ENCODE data around the gene PER1. TPM values are rescaled to one million over a fixed set of nuclear protein-coding genes. Genes with fewer than 3 reads are reported as not detected.

The PER1 gene
- total and polyA plus RNA-seq, 9 of the 15 experiments (the other 6 are each of a cell fraction or from before 2014, with no cell fraction given): 0.13 to 26.0 (median 3.4) TPM

DNA sequence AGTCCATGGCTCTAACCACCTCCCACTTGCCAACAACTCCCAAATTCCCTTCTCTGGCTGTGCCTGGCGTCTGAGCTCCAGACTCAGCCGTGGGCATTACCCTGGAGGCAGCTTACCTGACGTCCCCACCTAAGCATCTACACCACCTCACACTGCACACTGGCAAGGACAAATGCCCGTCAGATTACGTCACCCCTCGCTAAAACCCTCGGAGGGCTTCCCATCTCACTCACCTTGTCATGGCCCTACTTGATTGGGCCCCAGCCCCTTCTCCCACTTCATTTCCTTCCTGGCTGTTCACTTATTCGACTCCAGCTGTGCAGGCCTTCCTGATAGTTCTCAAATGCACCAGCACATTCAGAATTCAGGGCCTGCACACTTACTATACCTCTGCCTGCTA, 47.3 kb downstream of the PER1 start:
- H3K27ac ChIP-seq (ENCODE audit: extremely low read depth, low read depth, low read length): no peak overlapping the region
- BruUV-seq (replicated peaks): no TSS peak
- peaks cover 10 to 14% of the 10 kb centered on the region in 2 experiments; a peak in 4 of 5 replicates for H3K4me1 ChIP-seq (replicated peaks in 1 of 2; ENCODE audit: control insufficient read depth in 2 of 2, insufficient read depth in 2 of 2, low read length in 2 of 2)
- no peaks in the 10 kb centered on the region for H3K27me3 ChIP-seq (ENCODE audit: control insufficient read depth in 2 of 2, insufficient read depth in 2 of 2, low read length in 2 of 2)
- H2AFZ ChIP-seq (ENCODE audit: low read depth, low read length): no peak overlapping the region
- no peaks in the 10 kb centered on the region for H3K36me3 ChIP-seq (ENCODE audit: control insufficient read depth, insufficient read depth, low read length)
- ChIA-PET CTCF (ENCODE audit: low intra/inter-chr PET ratio) (no interaction called here), POLR2A (interaction anchor here (0.8 to 1.4 kb wide), 2 partner anchors 42 to 82 kb away, joined by 3 to 5 read pairs; no protein-coding TSS in a partner anchor)
- FAIRE-seq: no peak
- no peak for DNase-seq (ENCODE audit: extremely low read depth in 1 of 4, low spot score in 3 of 4)
- H3K9ac ChIP-seq (ENCODE audit: insufficient read depth in 1 of 2, low read depth in 2 of 2, low read length in 2 of 2): no peak overlapping the region
- 51% methylated on average over 8 of the region's 8 CpGs for WGBS (ENCODE audit: insufficient coverage, low coverage, missing lambda C conversion rate)
- in situ Hi-C loops (cut with MboI): no loop called here
- no peaks in the 10 kb centered on the region for H3K79me2 ChIP-seq (ENCODE audit: control insufficient read depth, insufficient read depth, low read length)
- no peaks in the 10 kb centered on the region for H4K20me1 ChIP-seq (replicated peaks; ENCODE audit: control insufficient read depth, insufficient read depth, low read length)
- no peaks in the 10 kb centered on the region for H3K9me3 ChIP-seq (replicated peaks; ENCODE audit: control insufficient read depth, insufficient read depth, low read depth, low read length)
- H3K9me1 ChIP-seq (ENCODE audit: control insufficient read depth, insufficient read depth, low read length): no peaks in the 10 kb centered on the region
- no peak for ATAC-seq
- no peak overlapping the region for H3K4me2 ChIP-seq (ENCODE audit: insufficient read depth, low read length)
- no peak overlapping the region for H3K4me3 ChIP-seq
- intact Hi-C loops (cut with micrococcal nuclease): no loop called here
- TF ChIP-seq NBN (IDR thresholded peaks at IDR 0.05; ENCODE audit: low read depth) (no peak), ZBTB7A (IDR thresholded peaks at IDR 0.05; ENCODE audit: borderline replicate concordance, control insufficient read depth, low read depth, low read length) (no peak), POLR3A (IDR thresholded peaks at IDR 0.05; ENCODE audit: borderline replicate concordance, extremely low read depth, insufficient read depth, insufficient read length) (no peak), TARDBP (IDR thresholded peaks at IDR 0.05) (no peak), NR3C1 (CRISPR knock-in tag; IDR thresholded peaks at IDR 0.05) (no peak), NFYB (IDR thresholded peaks at IDR 0.05; ENCODE audit: extremely low read depth, insufficient read length) (no peak), NFE2L1 (tag; IDR thresholded peaks at IDR 0.05; ENCODE audit: borderline replicate concordance, low read depth) (no peak), ZNF3 (CRISPR knock-in tag; IDR thresholded peaks at IDR 0.05) (no peak), RFX1 (IDR thresholded peaks at IDR 0.05) (no peak), ASH1L (IDR thresholded peaks at IDR 0.05; ENCODE audit: borderline replicate concordance, low read depth, partially characterized antibody) (no peak)
- TF ChIP-seq, protein P1, sequence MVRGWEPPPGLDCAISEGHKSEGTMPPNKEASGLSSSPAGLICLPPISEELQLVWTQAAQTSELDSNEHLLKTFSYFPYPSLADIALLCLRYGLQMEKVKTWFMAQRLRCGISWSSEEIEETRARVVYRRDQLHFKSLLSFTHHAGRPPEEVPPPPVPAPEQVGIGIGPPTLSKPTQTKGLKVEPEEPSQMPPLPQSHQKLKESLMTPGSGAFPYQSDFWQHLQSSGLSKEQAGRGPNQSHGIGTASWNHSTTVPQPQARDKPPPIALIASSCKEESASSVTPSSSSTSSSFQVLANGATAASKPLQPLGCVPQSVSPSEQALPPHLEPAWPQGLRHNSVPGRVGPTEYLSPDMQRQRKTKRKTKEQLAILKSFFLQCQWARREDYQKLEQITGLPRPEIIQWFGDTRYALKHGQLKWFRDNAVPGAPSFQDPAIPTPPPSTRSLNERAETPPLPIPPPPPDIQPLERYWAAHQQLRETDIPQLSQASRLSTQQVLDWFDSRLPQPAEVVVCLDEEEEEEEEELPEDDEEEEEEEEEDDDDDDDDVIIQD (CRISPR knock-in tag; IDR thresholded peaks at IDR 0.05): no peak
- TF ChIP-seq, protein P2, sequence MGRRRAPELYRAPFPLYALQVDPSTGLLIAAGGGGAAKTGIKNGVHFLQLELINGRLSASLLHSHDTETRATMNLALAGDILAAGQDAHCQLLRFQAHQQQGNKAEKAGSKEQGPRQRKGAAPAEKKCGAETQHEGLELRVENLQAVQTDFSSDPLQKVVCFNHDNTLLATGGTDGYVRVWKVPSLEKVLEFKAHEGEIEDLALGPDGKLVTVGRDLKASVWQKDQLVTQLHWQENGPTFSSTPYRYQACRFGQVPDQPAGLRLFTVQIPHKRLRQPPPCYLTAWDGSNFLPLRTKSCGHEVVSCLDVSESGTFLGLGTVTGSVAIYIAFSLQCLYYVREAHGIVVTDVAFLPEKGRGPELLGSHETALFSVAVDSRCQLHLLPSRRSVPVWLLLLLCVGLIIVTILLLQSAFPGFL (CRISPR knock-in tag; IDR thresholded peaks at IDR 0.05): no peak
- TF ChIP-seq, protein P3, sequence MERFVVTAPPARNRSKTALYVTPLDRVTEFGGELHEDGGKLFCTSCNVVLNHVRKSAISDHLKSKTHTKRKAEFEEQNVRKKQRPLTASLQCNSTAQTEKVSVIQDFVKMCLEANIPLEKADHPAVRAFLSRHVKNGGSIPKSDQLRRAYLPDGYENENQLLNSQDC (CRISPR knock-in tag; IDR thresholded peaks at IDR 0.05): no peak
- TF ChIP-seq, protein P4, sequence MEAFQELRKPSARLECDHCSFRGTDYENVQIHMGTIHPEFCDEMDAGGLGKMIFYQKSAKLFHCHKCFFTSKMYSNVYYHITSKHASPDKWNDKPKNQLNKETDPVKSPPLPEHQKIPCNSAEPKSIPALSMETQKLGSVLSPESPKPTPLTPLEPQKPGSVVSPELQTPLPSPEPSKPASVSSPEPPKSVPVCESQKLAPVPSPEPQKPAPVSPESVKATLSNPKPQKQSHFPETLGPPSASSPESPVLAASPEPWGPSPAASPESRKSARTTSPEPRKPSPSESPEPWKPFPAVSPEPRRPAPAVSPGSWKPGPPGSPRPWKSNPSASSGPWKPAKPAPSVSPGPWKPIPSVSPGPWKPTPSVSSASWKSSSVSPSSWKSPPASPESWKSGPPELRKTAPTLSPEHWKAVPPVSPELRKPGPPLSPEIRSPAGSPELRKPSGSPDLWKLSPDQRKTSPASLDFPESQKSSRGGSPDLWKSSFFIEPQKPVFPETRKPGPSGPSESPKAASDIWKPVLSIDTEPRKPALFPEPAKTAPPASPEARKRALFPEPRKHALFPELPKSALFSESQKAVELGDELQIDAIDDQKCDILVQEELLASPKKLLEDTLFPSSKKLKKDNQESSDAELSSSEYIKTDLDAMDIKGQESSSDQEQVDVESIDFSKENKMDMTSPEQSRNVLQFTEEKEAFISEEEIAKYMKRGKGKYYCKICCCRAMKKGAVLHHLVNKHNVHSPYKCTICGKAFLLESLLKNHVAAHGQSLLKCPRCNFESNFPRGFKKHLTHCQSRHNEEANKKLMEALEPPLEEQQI (IDR thresholded peaks at IDR 0.05): no peak

Measured in K562 (cell line).